Osteocyte (in vitro differentiated cells): ENCODE results near the gene THPO. TPM values are rescaled to one million over a fixed set of nuclear protein-coding genes. Genes with fewer than 3 reads are reported as not detected.
A peak's percentile ranks its signal among the peaks of the same experiment; 100 is the strongest.

Experiments
- DNase-seq: peaks from one replicate; pipeline ENCODE4 v3.0.0; 2021; ENCODE audit warnings: mixed read lengths; ENCODE audit not compliant: unreplicated experiment; ENCODE audit errors: extremely low spot score
- H3K27ac Mint-ChIP-seq: one replicate; pipeline ENCODE4 v1.8.0; 2021; ENCODE audit warnings: mild to moderate bottlenecking, mixed read lengths; ENCODE audit not compliant: unreplicated experiment
- H3K27me3 Mint-ChIP-seq: one replicate; pipeline ENCODE4 v1.8.0; 2021; ENCODE audit warnings: mixed read lengths; ENCODE audit not compliant: unreplicated experiment
- H3K36me3 Mint-ChIP-seq: one replicate; pipeline ENCODE4 v1.8.0; 2021; ENCODE audit warnings: mixed read lengths; ENCODE audit not compliant: unreplicated experiment
- H3K4me1 Mint-ChIP-seq: one replicate; pipeline ENCODE4 v1.8.0; 2021; ENCODE audit warnings: mixed read lengths; ENCODE audit not compliant: unreplicated experiment
- H3K4me3 Mint-ChIP-seq: one replicate; pipeline ENCODE4 v1.8.0; 2021; ENCODE audit warnings: mild to moderate bottlenecking, moderate library complexity, mixed read lengths; ENCODE audit not compliant: unreplicated experiment
- H3K9me3 Mint-ChIP-seq: one replicate; pipeline ENCODE4 v1.8.0; 2021; ENCODE audit warnings: mixed read lengths; ENCODE audit not compliant: unreplicated experiment
- CTCF ChIP-seq: fragments of 200-600 bp; sonication (generic); IDR thresholded peaks from 2 replicates; pipeline ENCODE4 v1.5.0; 2021; ENCODE audit warnings: antibody characterized with exemption, mild to moderate bottlenecking, moderate library complexity
- total RNA-seq: library from RNA; stranded (reverse); gene quantifications from 2 replicates; pipeline ENCODE4 v1.2.1, GENCODE V29; 2021

Gene THPO
- total RNA-seq, 1 donor from 2014 or later: not detected

- TF ChIP-seq CTCF: no peak
- no peak overlapping the region for H3K27ac Mint-ChIP-seq
- H3K4me3 Mint-ChIP-seq: peak overlapping the region; percentile 77
- no peaks in the 10 kb centered on the region for H3K27me3 Mint-ChIP-seq
- H3K4me1 Mint-ChIP-seq: peaks cover 28% of the 10 kb centered on the region
- DNase-seq: no peak
- H3K36me3 Mint-ChIP-seq: peaks cover 13% of the 10 kb centered on the region
- H3K9me3 Mint-ChIP-seq: no peaks in the 10 kb centered on the region
Observed at GRCh38 chr3:184360070-184360928, 17.7 kb downstream of the THPO start.

DNA sequence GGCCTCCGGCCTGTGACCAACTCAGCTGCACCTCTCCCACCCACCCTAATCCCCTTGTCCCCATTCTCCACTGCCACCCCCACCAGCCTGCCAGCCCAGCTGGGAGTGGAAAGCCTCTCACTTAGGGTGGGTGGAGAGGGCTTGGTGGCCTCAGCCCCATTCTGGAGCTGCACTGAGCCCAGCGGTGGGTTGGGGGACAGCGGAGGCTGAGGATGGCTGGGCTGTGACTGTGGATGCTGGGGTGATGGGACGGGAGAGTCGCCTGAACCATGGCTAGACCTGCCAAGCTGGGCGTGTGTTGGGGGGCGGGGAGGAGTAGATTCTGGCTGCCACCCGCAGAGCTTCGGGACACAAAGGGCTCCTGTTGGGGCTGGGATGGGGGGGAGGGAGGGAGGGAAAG, 18.4 kb downstream of the THPO start:
- no peak overlapping the region for H3K27ac Mint-ChIP-seq
- no peak overlapping the region for H3K4me3 Mint-ChIP-seq
- no peak for TF ChIP-seq CTCF
- no peaks in the 10 kb centered on the region for H3K9me3 Mint-ChIP-seq
- no peaks in the 10 kb centered on the region for H3K27me3 Mint-ChIP-seq
- peaks cover 24% of the 10 kb centered on the region for H3K4me1 Mint-ChIP-seq
- no peak for DNase-seq
- peaks cover 9% of the 10 kb centered on the region for H3K36me3 Mint-ChIP-seq

GRCh38 chr3:184358921-184359350, 19.1 kb downstream of the THPO start:
- no peaks in the 10 kb centered on the region for H3K9me3 Mint-ChIP-seq
- no peak for TF ChIP-seq CTCF
- DNase-seq: no peak
- peaks cover 19% of the 10 kb centered on the region for H3K4me1 Mint-ChIP-seq
- no peak overlapping the region for H3K4me3 Mint-ChIP-seq
- peaks cover 9% of the 10 kb centered on the region for H3K36me3 Mint-ChIP-seq
- no peaks in the 10 kb centered on the region for H3K27me3 Mint-ChIP-seq
- no peak overlapping the region for H3K27ac Mint-ChIP-seq

- Mint-ChIP-seq H3K27me3 (no peaks in the 10 kb centered on the region), H3K36me3 (peaks cover 9% of the 10 kb centered on the region), H3K9me3 (no peaks in the 10 kb centered on the region), H3K4me3 (no peak overlapping the region), H3K4me1 (peaks cover 17% of the 10 kb centered on the region), H3K27ac (no peak overlapping the region)
- no peak for TF ChIP-seq CTCF
- DNase-seq: no peak
Observed at GRCh38 chr3:184358124-184358767, 19.8 kb downstream of the THPO start.
